Stimulated activated CD8-positive, alpha-beta memory T cell treated with anti-CD3 and anti-CD28 coated beads, Interleukin-7, amount 100 ng/mL, for 24 hours (primary cell): ENCODE data around the gene TXNDC11.

Experiments used
- DNase-seq: peaks from one replicate; pipeline ENCODE4 v3.0.0-alpha.2; 2020; ENCODE audit warnings: low read depth

Gene TXNDC11

DNA sequence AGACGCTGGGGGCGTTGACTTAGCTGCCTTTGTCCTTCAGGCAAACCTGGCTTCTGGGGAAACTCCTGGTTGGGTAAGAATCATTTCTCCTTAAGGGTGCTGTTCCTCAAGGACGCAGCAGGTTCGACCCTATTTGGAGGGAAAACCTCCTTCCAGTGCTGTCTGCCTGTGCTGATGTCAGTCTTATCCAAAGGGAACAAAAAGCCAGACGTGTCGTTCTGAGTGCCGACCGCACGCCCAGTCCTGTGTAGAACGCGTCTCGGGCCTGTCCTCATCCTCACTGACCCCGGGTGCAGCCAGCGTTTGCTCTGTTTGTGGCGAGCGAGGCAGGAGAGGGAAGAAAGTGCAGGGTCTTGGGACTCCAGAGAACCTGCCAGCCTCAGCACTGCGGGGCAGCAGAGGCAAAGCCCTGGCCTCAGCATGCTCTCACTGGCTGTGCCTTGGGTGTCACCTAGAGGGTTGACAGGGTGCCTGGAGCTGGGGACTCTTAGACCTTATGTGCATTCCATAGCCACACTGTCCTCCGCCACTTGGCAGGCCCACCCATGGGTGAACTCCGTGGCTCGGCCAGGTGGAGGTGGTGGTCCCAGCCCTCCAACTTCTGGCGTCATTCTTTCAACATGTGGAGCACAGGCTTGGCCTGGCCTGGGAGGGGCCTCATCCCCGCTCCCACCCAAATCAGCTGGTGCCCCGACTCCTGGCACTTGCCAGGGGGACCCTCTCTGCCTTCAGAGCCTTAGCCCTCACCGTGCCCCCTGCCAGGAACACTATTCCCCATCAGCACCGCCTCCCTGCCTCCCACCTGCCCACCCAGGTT is 68.4 kb downstream of the TXNDC11 start:
- DNase-seq = no peak

DNA sequence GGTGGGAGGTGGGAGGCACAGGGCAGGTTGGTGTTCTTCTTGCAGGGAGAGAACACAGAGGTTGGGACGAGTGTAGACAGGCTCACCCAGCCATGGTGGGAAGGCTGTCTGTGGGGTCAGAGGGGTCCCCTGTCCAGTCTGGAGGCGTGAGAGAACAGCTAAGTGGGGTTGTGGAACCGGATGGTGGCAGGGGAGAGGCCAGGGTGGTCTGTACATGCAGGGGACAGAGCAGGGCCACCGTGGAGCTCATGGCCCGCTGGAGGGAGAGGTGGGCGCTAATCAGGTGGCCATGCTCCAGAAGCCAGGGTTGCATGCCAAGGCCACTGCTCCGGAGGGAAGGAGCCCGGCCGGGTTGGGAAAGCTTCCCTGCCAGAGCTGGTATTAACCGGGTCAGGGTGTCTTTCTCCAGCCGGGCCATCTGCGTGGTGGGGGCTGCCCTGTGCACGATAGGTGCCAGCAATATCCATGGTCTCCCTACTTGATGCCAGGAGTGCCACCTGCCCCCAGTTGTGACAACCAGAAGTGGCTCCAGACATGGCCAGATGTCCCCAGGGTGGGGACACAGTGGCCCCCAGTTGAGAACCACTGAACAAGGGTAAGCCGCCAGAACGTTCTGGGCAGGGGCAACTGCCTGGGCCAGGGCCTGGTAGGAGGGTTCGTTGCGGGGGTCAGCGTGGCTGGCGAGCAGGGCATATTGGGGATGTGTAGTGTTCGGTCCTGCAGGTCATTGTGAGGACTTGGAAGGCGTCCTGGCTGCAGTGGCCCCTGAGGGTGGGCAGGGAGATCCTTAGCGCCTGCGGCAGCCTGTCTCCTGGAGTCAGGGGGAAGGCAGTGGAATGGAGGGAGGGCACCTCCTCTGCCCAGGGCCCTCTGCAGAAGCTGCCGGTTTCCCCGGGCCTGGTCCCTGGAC is 69.3 kb downstream of the TXNDC11 start:
- DNase-seq = no peak

DNA sequence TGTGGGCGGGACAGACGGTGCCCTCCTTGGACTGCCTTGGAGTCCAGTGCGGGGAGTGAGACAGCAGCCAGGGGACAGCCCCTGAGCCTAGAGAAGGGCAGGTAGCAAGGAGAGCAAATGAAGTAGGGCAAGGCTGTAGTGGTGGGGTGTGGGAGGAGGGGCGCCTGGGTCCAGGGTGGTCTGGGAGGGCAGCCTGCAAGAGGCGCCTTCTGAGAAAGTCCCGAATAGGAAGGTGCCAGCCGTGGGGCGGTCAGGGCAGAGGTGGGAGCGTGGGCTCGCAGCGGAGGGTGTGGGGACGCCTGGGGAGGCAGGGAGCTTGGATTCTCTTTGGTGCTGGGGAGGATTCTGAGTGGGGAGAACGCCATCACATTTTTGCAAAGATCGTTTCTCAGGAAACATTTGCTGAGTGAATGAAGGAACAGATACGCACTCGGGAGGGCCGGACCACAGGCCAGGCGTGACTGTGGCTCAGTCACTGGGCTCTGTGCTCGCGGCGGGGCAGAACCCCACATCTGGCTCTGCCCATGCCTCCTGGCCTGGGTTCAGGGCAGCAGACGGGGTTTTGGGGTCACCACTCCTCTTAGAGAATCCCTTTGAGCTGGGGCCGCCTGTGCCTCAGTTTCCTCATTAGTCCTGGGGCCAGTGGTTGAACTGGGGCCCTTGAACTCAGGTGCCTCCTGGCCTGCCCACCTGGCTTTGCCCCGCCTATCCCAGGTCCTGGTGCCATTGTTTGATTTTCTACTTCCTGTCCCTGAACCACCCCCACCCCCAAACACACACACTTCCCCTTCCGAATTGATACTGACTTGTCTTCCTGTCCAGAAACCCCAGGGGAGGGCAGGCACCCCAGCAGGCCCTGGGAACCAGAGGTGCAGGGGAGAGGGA is 70.2 kb downstream of the TXNDC11 start:
- no peak for DNase-seq

DNA sequence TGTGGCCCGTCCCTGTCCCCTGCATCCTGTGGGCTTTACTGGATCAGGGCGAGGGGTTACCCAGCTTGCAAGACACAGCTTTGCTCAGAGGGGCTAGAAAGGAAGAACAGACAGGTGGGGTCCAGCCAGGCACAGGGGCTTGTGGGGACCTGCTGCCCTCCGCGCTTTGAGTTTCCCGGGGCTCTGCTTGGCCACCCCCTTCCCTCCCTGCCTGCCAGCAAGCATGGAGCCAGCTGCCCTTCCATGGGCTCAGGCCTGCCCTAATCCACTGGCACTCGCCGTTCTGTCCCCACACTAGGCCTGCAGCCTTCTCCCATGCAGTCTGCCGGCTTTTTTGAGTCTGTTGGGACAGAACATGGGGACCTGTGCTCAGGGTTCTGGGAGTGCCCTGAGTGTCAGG is 71.0 kb downstream of the TXNDC11 start:
- DNase-seq = no peak

DNA sequence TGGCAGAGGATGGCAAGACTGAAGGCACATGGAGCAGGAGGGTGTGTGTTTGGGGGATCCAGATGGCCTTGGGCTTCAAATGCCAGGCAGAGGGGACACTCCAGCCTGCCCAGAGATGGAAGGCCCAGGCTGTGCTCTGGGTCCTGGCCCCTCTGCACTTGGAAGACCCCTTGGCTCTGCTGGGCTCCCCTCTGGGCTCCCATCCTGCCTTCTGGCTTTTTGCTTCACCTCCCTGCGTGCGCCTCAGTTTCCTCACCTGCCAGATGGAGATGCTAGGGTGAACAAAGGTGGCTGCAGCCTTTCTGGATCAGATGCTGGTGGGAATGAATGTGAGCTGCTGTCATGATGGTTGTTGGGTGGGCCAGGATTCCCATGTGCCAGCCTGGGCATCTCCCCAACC is 71.4 kb downstream of the TXNDC11 start:
- DNase-seq = no peak

DNA sequence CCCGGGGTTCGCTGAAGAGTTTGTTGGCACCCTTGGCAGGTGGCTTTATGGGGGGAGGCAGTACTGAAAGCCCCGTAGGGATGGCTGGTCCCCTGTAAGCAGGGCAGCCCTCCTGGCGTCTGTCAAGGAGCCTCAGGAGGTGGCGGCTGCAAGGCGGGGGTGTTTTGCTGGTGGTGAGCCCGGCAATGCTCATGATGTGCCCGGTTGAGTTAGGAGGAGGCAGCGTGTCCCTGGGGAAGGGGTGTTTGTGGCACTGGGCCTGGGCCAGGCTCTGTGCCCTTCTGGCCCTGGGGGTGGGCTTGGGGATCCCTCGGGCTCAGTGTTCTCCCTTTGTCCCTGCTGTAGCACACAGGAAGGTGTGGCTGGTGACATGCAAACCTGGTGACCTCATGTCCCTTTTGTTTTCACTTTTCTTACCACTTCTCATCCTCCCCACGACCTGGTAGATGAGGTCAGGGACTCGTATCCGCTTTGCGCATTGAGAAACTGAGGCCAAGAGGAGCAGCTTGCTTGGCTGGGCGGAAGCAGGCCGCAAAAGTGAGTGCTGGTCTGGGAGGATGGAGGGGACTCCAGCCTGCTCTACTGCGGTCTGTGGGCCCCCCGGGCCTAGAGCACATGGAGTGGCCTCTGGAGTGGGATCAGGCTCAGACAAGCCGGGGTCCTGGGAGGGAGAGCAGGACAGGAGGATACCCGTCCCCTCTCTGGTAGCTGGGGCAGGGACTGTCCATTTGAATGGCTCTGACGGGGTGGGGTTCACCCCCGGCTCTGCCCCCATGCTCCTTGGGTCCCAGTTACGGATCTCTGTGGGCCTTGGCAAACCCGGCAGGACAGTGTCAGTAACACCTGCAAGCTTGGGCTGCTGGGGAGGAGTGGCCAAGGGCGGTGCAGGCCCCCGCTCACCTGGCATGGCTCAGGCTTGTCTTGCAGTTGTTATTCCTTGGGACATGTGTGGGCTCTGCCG is 72.2 kb downstream of the TXNDC11 start:
- no peak for DNase-seq

DNA sequence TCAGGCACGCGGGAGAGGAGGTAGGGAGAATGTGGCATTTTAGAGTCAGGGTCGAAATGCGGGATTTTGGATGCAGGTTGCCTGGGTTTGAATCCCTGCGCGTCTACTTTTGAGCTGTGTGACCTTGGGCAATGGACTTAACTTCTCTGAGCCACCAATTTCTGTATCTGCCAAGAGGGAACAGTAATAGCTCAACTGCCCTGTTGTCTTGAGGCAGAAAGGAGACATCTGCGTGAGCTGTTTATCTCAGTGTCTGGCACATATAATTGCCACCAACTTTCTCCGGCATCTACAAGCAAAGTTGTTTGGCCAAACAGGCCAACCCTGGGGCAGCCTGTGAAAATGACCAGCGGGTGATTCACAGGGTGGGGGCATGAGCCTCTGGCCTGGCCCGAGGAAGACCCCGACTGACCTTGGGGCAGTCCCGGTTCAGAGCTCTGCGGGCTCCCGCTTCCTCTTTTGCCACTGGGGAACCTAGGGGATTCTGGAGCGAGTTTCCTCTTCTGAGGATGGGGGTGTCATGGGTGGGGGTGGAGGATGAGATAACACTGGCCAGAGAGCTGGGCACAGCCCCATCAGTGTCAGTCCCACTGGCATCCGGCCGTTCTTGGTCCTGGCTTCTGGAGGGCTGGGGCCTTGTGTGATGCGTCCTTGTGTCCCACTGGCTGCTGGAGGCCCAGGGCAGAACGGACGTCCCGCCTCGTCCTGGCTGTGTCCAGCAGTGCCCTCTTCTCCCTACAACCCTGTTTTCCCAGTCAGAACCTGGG is 73.1 kb downstream of the TXNDC11 start:
- no peak for DNase-seq

DNA sequence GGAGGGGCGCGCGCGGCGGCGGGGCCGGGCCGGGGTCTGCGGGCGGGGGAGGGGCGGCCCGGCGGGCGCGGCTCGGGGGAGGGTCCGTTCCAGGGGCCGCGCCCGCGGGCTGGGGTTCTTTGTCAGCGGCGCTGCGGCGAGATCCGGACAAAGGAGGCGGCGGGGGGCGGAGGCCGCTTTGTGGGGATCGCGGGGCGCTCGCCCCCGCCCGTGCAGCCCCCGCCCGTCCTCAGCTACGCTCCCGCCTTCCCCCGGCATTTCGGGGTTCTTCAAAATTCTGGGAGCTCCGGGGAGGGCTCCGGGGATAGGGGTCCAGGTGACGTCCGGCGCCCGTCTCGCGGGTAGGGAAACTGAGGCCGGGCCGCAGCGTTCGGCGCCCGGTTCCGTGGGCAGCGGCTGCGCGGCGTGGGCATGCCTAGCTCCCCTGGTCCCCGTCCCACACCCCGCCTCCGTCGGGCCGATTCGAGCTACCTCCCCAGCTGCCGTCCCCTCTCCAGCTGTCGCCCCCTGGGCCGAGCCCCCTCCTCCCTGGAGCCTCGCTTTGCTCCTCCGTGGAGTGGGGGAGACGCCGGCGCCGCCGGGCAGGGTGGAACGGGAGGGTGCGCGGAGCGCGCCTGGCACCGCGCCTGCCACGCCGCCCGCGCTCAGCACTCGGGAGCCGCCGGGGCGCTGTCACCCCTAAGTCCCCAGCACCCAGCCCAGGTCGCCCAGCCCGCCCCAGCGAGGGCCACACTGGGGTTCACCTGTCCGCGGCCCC is 73.9 kb downstream of the TXNDC11 start:
- DNase-seq = no peak

DNA sequence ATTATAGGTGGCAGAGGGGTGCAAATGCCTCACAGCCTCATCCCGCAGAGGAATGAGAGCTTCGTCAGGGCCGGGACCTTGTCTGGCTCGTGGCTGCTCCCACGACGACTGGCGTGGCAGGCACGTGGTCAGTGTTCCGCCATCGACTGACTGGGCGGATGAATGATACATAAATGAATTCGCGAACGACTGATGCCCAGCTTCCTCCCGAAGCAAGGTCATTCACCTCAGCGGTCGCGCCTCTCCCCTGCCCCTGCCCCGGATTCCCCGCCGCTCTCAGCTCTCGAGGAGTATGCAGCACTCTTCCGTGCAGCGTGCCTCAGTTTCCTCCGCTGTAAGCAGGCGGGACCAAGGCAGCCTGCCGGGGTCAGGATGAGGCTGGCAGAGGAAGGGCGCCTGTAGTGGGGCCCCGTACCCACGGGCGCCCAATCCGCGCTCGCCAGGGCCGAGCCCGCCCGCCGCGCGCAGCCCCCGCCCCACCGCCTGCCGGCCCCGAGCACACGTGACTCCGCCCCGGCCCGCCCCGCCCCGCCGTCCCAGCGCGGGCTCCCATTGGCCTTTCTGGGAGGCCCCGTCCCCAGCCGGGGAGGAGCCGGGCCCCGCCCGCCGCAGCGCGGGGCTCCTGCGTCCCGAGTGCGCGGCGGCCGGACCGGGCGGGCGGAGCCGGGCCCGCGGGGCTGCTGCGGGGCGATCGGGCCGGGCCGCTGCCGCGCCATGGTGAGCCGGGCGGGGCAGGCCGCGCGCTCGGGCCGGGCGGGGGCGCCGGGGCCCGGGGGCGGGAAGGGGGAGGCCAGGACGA is 74.6 kb downstream of the TXNDC11 start, which contains the start of gene SNN:
SNN (plus strand) TSS at position 632 of the 799 bp plus-strand sequence. CDS start 7,605 bp downstream, outside the sequence.
- DNase-seq = peak; percentile 64

DNA sequence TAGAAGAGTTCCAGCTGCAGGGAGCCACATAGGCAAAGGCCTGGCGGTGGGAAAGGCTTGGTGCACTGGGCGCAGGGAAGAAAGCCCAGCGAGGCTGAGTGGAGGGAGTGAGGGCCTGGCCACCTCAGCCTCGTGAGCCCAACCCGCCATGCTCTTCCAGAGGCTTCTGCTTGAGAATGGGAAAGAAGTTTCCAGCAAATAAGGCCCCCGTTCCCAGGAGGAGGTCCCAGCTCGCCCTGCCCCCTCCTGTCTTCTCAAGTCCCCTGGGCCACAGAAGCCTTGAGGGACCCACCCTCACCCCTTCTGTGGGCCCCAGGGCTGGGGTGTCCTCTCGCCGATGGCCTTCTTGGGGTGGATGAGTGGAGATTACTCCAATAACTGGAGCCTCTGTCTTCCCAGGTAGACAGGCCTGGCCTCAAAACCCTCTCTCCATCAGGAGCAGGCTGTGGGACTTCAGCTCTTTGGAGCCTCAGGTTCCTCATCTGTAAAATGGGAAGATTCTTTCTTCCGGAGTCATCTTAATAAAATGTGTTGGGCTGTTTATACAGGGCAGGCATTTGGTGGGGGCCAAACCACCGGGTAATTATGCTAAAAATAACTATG is 75.3 kb downstream of the TXNDC11 start:
- DNase-seq = no peak

DNA sequence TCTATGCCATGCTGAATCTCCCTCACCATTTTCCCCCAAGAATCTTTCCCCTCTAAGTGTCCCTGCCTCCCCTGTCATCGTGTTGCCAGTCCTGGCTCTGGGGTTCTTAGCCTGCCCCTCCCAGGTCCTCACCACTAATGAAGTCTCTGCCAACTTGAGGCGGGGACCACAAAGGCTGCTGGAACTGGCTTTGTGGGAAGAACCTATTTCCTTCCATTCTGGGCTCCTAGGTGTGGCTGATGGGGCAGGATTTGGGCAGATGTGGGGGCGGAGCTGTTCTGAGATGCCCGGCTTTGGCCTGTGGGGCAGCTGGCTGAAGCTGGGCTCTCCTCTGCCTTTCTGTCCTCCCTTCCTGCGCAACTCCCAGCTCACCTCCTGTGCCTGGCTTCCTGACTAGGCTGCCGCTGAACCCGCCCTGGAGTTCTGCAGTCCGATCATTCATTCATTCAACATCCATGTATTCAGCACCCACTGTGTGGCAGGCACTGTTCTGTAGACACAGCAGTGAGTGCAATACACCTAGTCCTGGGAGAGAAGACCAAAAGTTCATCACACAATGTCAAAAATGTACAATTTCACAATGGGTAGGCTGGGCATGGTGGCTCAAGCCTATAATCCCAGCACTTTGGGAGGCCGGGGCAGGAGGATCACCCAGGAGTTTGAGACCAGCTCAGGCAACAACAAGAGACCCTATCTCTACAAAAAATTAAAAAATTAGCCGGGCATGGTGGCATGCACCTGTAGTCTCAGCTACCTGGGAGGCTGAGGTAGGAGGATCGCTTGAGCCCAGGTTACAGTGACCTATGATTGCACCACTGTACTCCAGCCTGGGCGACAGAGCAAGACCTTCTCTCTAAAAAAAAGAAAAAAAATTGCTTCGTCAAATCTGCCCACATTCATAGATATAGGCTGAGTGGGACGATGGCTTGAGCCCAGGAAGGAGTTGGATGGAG is 76.3 kb downstream of the TXNDC11 start:
- DNase-seq = no peak

DNA sequence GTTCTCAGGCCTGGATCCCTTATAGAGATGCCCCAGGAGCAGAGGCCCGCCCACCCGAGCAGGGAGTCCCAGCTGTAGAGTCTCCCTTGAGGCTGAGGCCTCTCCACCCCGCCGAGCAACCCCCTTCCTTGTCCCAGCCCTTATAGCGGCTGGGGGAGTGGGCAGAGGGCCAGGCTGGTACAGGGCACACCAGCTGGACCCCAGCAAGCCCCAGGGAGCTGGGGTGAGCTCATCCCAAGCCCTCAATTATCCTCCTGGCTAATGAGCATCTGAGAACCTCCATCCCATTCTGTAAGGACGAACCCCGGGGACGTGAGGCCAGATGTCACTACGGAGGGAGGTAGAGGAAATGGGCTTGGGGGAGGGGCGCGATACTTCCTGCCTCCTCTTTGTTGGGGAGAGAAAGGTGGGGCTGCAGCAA is 77.6 kb downstream of the TXNDC11 start:
- DNase-seq = no peak

DNA sequence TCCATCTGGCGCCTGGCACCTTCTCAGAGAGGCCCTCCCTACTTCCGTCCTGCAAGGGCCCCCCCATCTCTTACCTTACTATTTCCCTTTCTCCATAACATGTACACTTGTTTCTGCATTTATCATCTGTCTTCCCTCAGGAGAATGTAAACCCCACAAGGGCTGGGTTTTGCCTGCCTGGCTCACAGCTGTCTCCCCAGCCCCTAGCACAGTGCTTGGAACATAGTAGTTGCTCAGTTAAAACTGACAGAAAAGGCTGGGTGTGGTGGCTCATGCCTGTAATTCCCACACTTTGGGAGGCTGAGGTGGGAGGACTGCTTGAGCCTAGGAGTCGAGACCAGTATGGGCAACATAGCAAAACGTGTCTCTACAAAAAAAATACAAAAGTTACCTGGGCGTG is 80.1 kb downstream of the TXNDC11 start:
- no peak for DNase-seq

DNA sequence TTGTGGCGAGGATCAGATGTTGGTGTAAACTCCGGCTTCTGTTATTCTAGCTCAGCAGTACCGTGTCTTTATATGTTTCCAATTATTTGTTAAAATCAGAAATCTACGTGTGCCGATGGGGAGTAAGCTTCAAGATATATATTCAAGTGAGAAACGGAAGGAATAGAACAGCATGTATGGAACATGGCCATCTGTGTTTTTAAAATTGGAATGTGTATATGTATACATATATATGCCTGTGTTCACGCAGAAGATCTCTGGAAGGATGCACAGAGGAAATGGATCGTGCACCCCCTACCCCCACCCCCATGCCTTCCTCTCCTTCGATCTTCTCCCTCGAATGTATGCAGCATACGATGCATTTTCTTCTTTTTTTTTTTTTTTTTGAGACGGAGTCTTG is 82.1 kb downstream of the TXNDC11 start:
- no peak for DNase-seq

DNA sequence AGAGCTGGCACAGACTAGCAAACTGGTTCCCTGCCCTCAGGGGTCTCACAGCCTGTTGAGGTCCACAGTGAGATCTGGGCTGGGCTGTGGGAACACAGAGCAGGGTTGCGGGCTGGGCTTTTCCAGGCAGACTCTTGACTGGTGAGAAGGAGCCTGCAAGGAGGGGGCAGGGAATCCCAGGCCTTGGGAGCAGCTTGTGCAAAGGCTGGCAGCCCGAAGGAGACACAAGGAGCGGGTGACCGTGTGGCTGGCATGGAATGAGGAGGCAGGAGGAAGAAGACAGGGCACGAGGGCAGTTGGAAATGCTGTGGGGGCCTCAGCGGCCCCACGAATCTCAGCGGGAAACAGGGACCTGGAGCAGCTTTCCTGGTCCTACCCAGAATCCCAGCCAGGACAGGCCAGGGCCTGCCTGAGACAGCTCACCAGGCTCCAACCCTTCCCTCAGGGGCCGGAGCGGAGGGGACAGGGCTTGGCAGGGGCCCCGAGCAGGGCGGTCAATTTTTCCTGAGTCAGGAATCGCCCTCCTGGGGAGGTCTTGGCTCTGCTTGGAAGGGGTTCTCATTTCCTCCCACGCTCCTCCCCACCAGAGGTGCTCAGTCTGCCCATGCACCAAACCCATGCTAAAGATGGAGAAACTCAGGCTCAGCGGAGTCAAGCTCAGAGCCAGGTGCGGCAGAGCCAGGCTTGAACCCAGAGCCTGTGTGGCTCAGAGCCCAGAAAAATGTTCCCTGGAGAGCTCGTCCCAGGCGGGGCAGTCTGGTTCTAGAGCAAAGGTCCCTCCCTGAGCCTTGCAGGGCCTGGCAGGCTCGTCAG is 83.6 kb downstream of the TXNDC11 start:
- DNase-seq = no peak

DNA sequence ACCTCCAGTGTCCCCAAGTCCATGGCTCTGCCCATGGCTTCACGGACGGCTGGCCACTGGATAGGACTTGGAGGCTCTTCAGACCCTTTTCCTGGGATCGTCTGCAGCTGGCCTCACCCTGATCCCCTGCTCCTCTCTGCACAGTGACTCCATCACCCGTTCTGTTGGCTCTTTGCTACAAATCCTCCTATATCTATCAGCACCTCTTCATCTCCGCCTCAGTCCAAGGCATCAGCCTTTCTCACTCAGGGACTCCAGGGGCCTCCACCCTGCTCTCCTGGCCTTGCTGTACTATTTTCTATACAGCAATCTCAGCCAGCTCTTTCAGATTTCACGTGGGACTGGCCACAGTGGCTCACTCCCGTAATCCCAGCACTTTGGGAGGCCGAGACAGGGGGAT is 85.1 kb downstream of the TXNDC11 start:
- no peak for DNase-seq
